Hepatic stellate cell (primary cell): ENCODE results near the gene SKIDA1.

ENCODE experiments used
- DNase-seq: peaks from one replicate; pipeline ENCODE4 v3.0.0; 2011; ENCODE audit warnings: low spot score

The SKIDA1 gene

GRCh38 chr10:21529032-21529910, 3.8 kb upstream of the SKIDA1 start:
- no peak for DNase-seq

- DNase-seq: no peak
Measured at GRCh38 chr10:21528236-21529031, 3.0 kb upstream of the SKIDA1 start.

GRCh38 chr10:21527598-21528235, 2.2 kb upstream of the SKIDA1 start:
- no peak for DNase-seq

GRCh38 chr10:21526860-21527597, 1.5 kb upstream of the SKIDA1 start:
- peak; percentile 57 for DNase-seq

GRCh38 chr10:21526188-21526859, 842 bp upstream of the SKIDA1 start:
- DNase-seq: peak; percentile 67

GRCh38 chr10:21524526-21525366, 736 bp downstream of the SKIDA1 start:
- DNase-seq: no peak

- DNase-seq: no peak
Measured at GRCh38 chr10:21524131-21524525, 1.4 kb downstream of the SKIDA1 start.

- no peak for DNase-seq
Measured at GRCh38 chr10:21523557-21524008, 1.9 kb downstream of the SKIDA1 start.

GRCh38 chr10:21522631-21523406, 2.7 kb downstream of the SKIDA1 start:
- DNase-seq: no peak

- DNase-seq: no peak
Measured at GRCh38 chr10:21521751-21522533, 3.5 kb downstream of the SKIDA1 start.

GRCh38 chr10:21520949-21521348, 4.5 kb downstream of the SKIDA1 start:
- DNase-seq: no peak

- no peak for DNase-seq
Measured at GRCh38 chr10:21520509-21520908, 5.0 kb downstream of the SKIDA1 start.

- no peak for DNase-seq
Measured at GRCh38 chr10:21519941-21520436, 5.5 kb downstream of the SKIDA1 start.

GRCh38 chr10:21519397-21519933, 6.0 kb downstream of the SKIDA1 start:
- no peak for DNase-seq

- DNase-seq: no peak
Measured at GRCh38 chr10:21518641-21519396, 6.7 kb downstream of the SKIDA1 start.

- DNase-seq: no peak
Measured at GRCh38 chr10:21518149-21518640, 7.3 kb downstream of the SKIDA1 start.
